PC-9 (cell line): ENCODE results near the gene ZNF124. TPM values are rescaled to one million over a fixed set of nuclear protein-coding genes. Genes with fewer than 3 reads are reported as not detected.

ENCODE experiments used
- BruUV-seq: library from RNA; stranded (reverse); fragments of 400-500 nt; replicated peaks from 2 replicates; lab custom pipeline; 2021; lab: Mats Ljungman, UMichigan
- CTCF ChIA-PET: fragments of 300-600 bp; sonication (Branson Sonifier 250); formaldehyde crosslinking; loops from one replicate; lab custom pipeline; 2022; ENCODE audit warnings: antibody characterized with exemption; lab: Charles Lee
- POLR2A ChIA-PET: fragments of 300-600 bp; sonication (Branson Sonifier 250); formaldehyde crosslinking; loops from one replicate; lab custom pipeline; 2022; ENCODE audit warnings: antibody characterized with exemption; ENCODE audit not compliant: unreplicated experiment; lab: Charles Lee
- DNase-seq, 2 experiments: peaks; one replicate each; pipeline versions ENCODE4 v3.0.0 to v3.0.0-alpha.2; 2015 to 2022; ENCODE audit warnings: mixed read lengths in 1 of 2
- H2AFZ ChIP-seq: fragments of 200-600 bp; sonication (generic); 2 replicates; pipeline ENCODE4 v1.8.1; 2017; ENCODE audit warnings: antibody characterized with exemption
- H3F3A ChIP-seq: fragments of 200-600 bp; sonication (generic); 2 replicates; pipeline ENCODE4 v1.8.1; 2017; ENCODE audit warnings: antibody characterized with exemption, mild to moderate bottlenecking, low read depth; ENCODE audit not compliant: insufficient read depth
- H3K27ac ChIP-seq: fragments of 200-600 bp; sonication (generic); 2 replicates; pipeline ENCODE4 v1.6.1; 2016; ENCODE audit warnings: mixed run types
- H3K27me3 ChIP-seq: fragments of 200-600 bp; sonication (generic); 2 replicates; pipeline ENCODE4 v1.6.1; 2016; ENCODE audit warnings: low read depth, mixed run types; ENCODE audit not compliant: insufficient read depth
- H3K36me3 ChIP-seq: fragments of 200-600 bp; sonication (generic); 2 replicates; pipeline ENCODE4 v1.6.1; 2016; ENCODE audit warnings: low read depth, mixed run types
- H3K4me1 ChIP-seq: fragments of 200-600 bp; sonication (generic); replicated peaks from 2 replicates; pipeline ENCODE4 v1.6.1; 2016; ENCODE audit warnings: mixed run types; ENCODE audit not compliant: insufficient read depth
- H3K4me2 ChIP-seq: fragments of 200-600 bp; sonication (generic); 2 replicates; pipeline ENCODE4 v1.6.1; 2017; ENCODE audit warnings: mixed run types
- H3K4me3 ChIP-seq: fragments of 200-600 bp; sonication (generic); 2 replicates; pipeline ENCODE4 v1.6.1; 2016; ENCODE audit warnings: mixed run types
- H3K79me2 ChIP-seq: fragments of 200-600 bp; sonication (generic); 2 replicates; pipeline ENCODE4 v1.6.1; 2017; ENCODE audit warnings: low read depth, mixed run types
- H3K9me2 ChIP-seq: fragments of 200-600 bp; sonication (generic); 2 replicates; pipeline ENCODE4 v1.8.1; 2017; ENCODE audit warnings: mild to moderate bottlenecking; ENCODE audit not compliant: insufficient read depth
- H3K9me3 ChIP-seq: fragments of 200-600 bp; sonication (generic); 2 replicates; pipeline ENCODE4 v1.8.1; 2016; ENCODE audit warnings: low read depth; ENCODE audit not compliant: insufficient read depth
- H4K20me1 ChIP-seq: fragments of 200-600 bp; sonication (generic); 2 replicates; pipeline ENCODE4 v1.8.1; 2017; ENCODE audit not compliant: insufficient read depth
- CTCF ChIP-seq: fragments of 200-600 bp; sonication (generic); conservative IDR thresholded peaks from 2 replicates; pipeline ENCODE4 v1.6.1; 2017; ENCODE audit warnings: mixed run types, antibody characterized with exemption, mild to moderate bottlenecking, moderate library complexity
- EZH2 ChIP-seq: fragments of 200-600 bp; sonication (generic); IDR thresholded peaks from 2 replicates; pipeline ENCODE4 v1.8.0; 2017; ENCODE audit warnings: antibody characterized with exemption, low read depth
- intact Hi-C: fragments of 100-400 bp; cut with micrococcal nuclease; formaldehyde crosslinking; loops from one replicate; pipeline ENCODE4 v1.10.0; 2022; ENCODE audit not compliant: unreplicated experiment
- total RNA-seq: library from RNA; stranded (reverse); gene quantifications from 2 replicates; pipeline ENCODE4 v1.2.3, GENCODE V29; 2021

The ZNF124 gene
- total RNA-seq, 1 experiment from 2014 or later = 9.5 TPM

- Histone ChIP-seq H3K36me3 (no peaks in the 10 kb centered on the region), H3K79me2 (peaks cover 20% of the 10 kb centered on the region), H3K4me1 (0 out of 2 replicates have a peak, but pooled peaks cover 3% of the 10 kb centered on the region), H3K27me3 (no peaks in the 10 kb centered on the region), H3K9me3 (no peaks in the 10 kb centered on the region), H3K4me3 (no peak overlapping the region), H3F3A (no peaks in the 10 kb centered on the region), H4K20me1 (no peaks in the 10 kb centered on the region; the same call in 1 of the 2 replicates), H3K4me2 (no peak overlapping the region), H2AFZ (no peak overlapping the region), H3K27ac (no peak overlapping the region), H3K9me2 (no peaks in the 10 kb centered on the region)
- no TSS peak for BruUV-seq
- no peak for DNase-seq
- ChIA-PET POLR2A (no interaction called here), CTCF (no interaction called here)
- TF ChIP-seq EZH2 (no peak), CTCF (no peak)
- intact Hi-C loops = no loop called here
Observed at GRCh38 chr1:247204177-247204647, 32.4 kb upstream of the ZNF124 start.

- intact Hi-C loops = no loop called here
- Histone ChIP-seq H3F3A (no peaks in the 10 kb centered on the region), H3K4me2 (no peak overlapping the region), H2AFZ (no peak overlapping the region), H3K79me2 (no peaks in the 10 kb centered on the region), H3K4me3 (no peak overlapping the region), H3K27me3 (no peaks in the 10 kb centered on the region), H3K27ac (no peak overlapping the region), H3K36me3 (0 out of 2 replicates have a peak, but pooled peaks cover 13% of the 10 kb centered on the region), H3K4me1 (no peaks in the 10 kb centered on the region), H3K9me3 (peaks cover 4% of the 10 kb centered on the region; the same call in 1 of the 2 replicates), H3K9me2 (no peaks in the 10 kb centered on the region), H4K20me1 (no peaks in the 10 kb centered on the region)
- POLR2A ChIA-PET = no interaction called here
- CTCF ChIA-PET = no interaction called here
- DNase-seq = no peak
- BruUV-seq = no TSS peak
- no peak for TF ChIP-seq CTCF
- no peak for TF ChIP-seq EZH2
Observed at GRCh38 chr1:247198781-247199180, 27.0 kb upstream of the ZNF124 start.

GRCh38 chr1:247193958-247194357, 22.1 kb upstream of the ZNF124 start:
- Histone ChIP-seq H4K20me1 (no peaks in the 10 kb centered on the region), H3K79me2 (no peaks in the 10 kb centered on the region), H2AFZ (no peak overlapping the region), H3K4me1 (no peaks in the 10 kb centered on the region), H3K36me3 (peaks cover 17% of the 10 kb centered on the region; the same call in 1 of the 2 replicates), H3K27me3 (no peaks in the 10 kb centered on the region), H3F3A (no peaks in the 10 kb centered on the region), H3K27ac (no peak overlapping the region), H3K9me3 (peaks cover 20% of the 10 kb centered on the region), H3K4me2 (no peak overlapping the region), H3K9me2 (no peaks in the 10 kb centered on the region), H3K4me3 (no peak overlapping the region)
- no peak for DNase-seq
- intact Hi-C loops = no loop called here
- CTCF ChIA-PET = no interaction called here
- no peak for TF ChIP-seq EZH2
- no peak for TF ChIP-seq CTCF
- no TSS peak for BruUV-seq
- POLR2A ChIA-PET = no interaction called here
